ENCODE results near the gene TP53TG5. TPM values are rescaled to one million over a fixed set of nuclear protein-coding genes. Genes with fewer than 3 reads are reported as not detected.

TP53TG5 gene
- total RNA-seq, 1 donor from 2014 or later = not detected

GRCh38 chr20:45341579-45341938 lies 36.6 kb downstream of the TP53TG5 start:
- no peak for TF ChIP-seq CTCF (IDR thresholded peaks at IDR 0.05)
- H3K4me1 Mint-ChIP-seq (ENCODE audit: low read depth) = peaks cover 90% of the 10 kb centered on the region
- H3K9me3 Mint-ChIP-seq (ENCODE audit: low read depth) = no peaks in the 10 kb centered on the region
- H3K36me3 Mint-ChIP-seq (ENCODE audit: low read depth) = no peaks in the 10 kb centered on the region
- peak overlapping the region; percentile 40 for H3K4me3 Mint-ChIP-seq (ENCODE audit: unreplicated experiment)
- peak overlapping the region; percentile 96 for H3K27ac Mint-ChIP-seq (ENCODE audit: unreplicated experiment)
- H3K27me3 Mint-ChIP-seq (ENCODE audit: low read depth) = no peaks in the 10 kb centered on the region
- no peak for DNase-seq (ENCODE audit: low spot score)

- no peaks in the 10 kb centered on the region for H3K36me3 Mint-ChIP-seq (ENCODE audit: low read depth)
- H3K27ac Mint-ChIP-seq (ENCODE audit: unreplicated experiment) = no peak overlapping the region
- no peak for TF ChIP-seq CTCF (IDR thresholded peaks at IDR 0.05)
- peaks cover 90% of the 10 kb centered on the region for H3K4me1 Mint-ChIP-seq (ENCODE audit: low read depth)
- no peaks in the 10 kb centered on the region for H3K27me3 Mint-ChIP-seq (ENCODE audit: low read depth)
- no peaks in the 10 kb centered on the region for H3K9me3 Mint-ChIP-seq (ENCODE audit: low read depth)
- H3K4me3 Mint-ChIP-seq (ENCODE audit: unreplicated experiment) = no peak overlapping the region
- no peak for DNase-seq (ENCODE audit: low spot score)
Measured at GRCh38 chr20:45340951-45341350, 37.2 kb downstream of the TP53TG5 start.

- H3K4me1 Mint-ChIP-seq (ENCODE audit: low read depth) = peaks cover 90% of the 10 kb centered on the region
- no peak for DNase-seq (ENCODE audit: low spot score)
- no peaks in the 10 kb centered on the region for H3K9me3 Mint-ChIP-seq (ENCODE audit: low read depth)
- H3K36me3 Mint-ChIP-seq (ENCODE audit: low read depth) = no peaks in the 10 kb centered on the region
- no peak for TF ChIP-seq CTCF (IDR thresholded peaks at IDR 0.05)
- H3K4me3 Mint-ChIP-seq (ENCODE audit: unreplicated experiment) = no peak overlapping the region
- no peak overlapping the region for H3K27ac Mint-ChIP-seq (ENCODE audit: unreplicated experiment)
- H3K27me3 Mint-ChIP-seq (ENCODE audit: low read depth) = no peaks in the 10 kb centered on the region
Measured at GRCh38 chr20:45340236-45340847, 37.8 kb downstream of the TP53TG5 start.

GRCh38 chr20:45339799-45340198 lies 38.3 kb downstream of the TP53TG5 start:
- H3K27me3 Mint-ChIP-seq (ENCODE audit: low read depth) = no peaks in the 10 kb centered on the region
- TF ChIP-seq CTCF (IDR thresholded peaks at IDR 0.05) = no peak
- H3K27ac Mint-ChIP-seq (ENCODE audit: unreplicated experiment) = no peak overlapping the region

GRCh38 chr20:45339084-45339483 lies 39.0 kb downstream of the TP53TG5 start:
- Mint-ChIP-seq H3K27ac (ENCODE audit: unreplicated experiment) (no peak overlapping the region), H3K9me3 (ENCODE audit: low read depth) (no peaks in the 10 kb centered on the region), H3K27me3 (ENCODE audit: low read depth) (no peaks in the 10 kb centered on the region), H3K4me3 (ENCODE audit: unreplicated experiment) (no peak overlapping the region), H3K36me3 (ENCODE audit: low read depth) (no peaks in the 10 kb centered on the region), H3K4me1 (ENCODE audit: low read depth) (peaks cover 80% of the 10 kb centered on the region)
- DNase-seq (ENCODE audit: low spot score) = no peak
- TF ChIP-seq CTCF (IDR thresholded peaks at IDR 0.05) = no peak

More at GRCh38 chr20:45339799-45340198, 38.3 kb downstream of the TP53TG5 start:
- no peak overlapping the region for H3K4me3 Mint-ChIP-seq (ENCODE audit: unreplicated experiment)
- H3K36me3 Mint-ChIP-seq (ENCODE audit: low read depth) = no peaks in the 10 kb centered on the region
- peaks cover 87% of the 10 kb centered on the region for H3K4me1 Mint-ChIP-seq (ENCODE audit: low read depth)
- no peaks in the 10 kb centered on the region for H3K9me3 Mint-ChIP-seq (ENCODE audit: low read depth)
- DNase-seq (ENCODE audit: low spot score) = no peak
